HepG2 (cell line): ENCODE results near the gene CES3. TPM values are rescaled to one million over a fixed set of nuclear protein-coding genes. Genes with fewer than 3 reads are reported as not detected.
A peak's percentile ranks its signal among the peaks of the same experiment; 100 is the strongest.

Source experiments
- AKNA ChIP-seq: sonication (generic); formaldehyde crosslinking; IDR thresholded peaks from 2 replicates; pipeline ENCODE4 v1.4.0; 2020; ENCODE audit warnings: missing genetic modification reagents, borderline replicate concordance
- ATF6 ChIP-seq: sonication (generic); formaldehyde crosslinking; conservative IDR thresholded peaks from 2 replicates; pipeline ENCODE4 v1.4.0; 2020; ENCODE audit warnings: missing genetic modification reagents
- BRCA1 ChIP-seq: sonication (generic); formaldehyde crosslinking; IDR thresholded peaks from 2 replicates; pipeline ENCODE4 v1.4.0; 2020; ENCODE audit warnings: missing genetic modification reagents
- E2F1 ChIP-seq: sonication (generic); formaldehyde crosslinking; IDR thresholded peaks from 2 replicates; pipeline ENCODE4 v1.5.0; 2020; ENCODE audit warnings: missing genetic modification reagents
- GMEB2 ChIP-seq: IDR thresholded peaks from 2 replicates; pipeline ENCODE4 v1.6.1; 2016; ENCODE audit warnings: missing biosample characterization, missing genetic modification reagents, low read depth
- KAT8 ChIP-seq: IDR thresholded peaks from 2 replicates; pipeline ENCODE4 v1.6.1; 2016; ENCODE audit warnings: missing genetic modification reagents, missing compliant biosample characterization
- NR3C1 ChIP-seq: sonication (generic); formaldehyde crosslinking; IDR thresholded peaks from 2 replicates; pipeline ENCODE4 v1.4.0; 2020; ENCODE audit warnings: missing genetic modification reagents
- ONECUT2 ChIP-seq: sonication (generic); formaldehyde crosslinking; IDR thresholded peaks from 2 replicates; pipeline ENCODE4 v1.4.0; 2020; ENCODE audit warnings: missing genetic modification reagents
- RFX5 ChIP-seq: IDR thresholded peaks from 2 replicates; pipeline ENCODE4 v1.6.1; 2011; ENCODE audit warnings: low read depth, low read length, improper control_type of control experiment
- WIZ ChIP-seq: sonication (generic); formaldehyde crosslinking; IDR thresholded peaks from 2 replicates; pipeline ENCODE4 v1.5.1; 2020; ENCODE audit warnings: mild to moderate bottlenecking, missing genetic modification reagents
- ZNF383 ChIP-seq: sonication (generic); formaldehyde crosslinking; IDR thresholded peaks from 2 replicates; pipeline ENCODE4 v1.4.0; 2020; ENCODE audit warnings: missing genetic modification reagents, mild to moderate bottlenecking, borderline replicate concordance
- ZNF512 ChIP-seq: sonication (generic); formaldehyde crosslinking; IDR thresholded peaks from 2 replicates; pipeline ENCODE4 v1.4.0; 2020; ENCODE audit warnings: mild to moderate bottlenecking, missing genetic modification reagents
- polyA plus RNA-seq, 8 experiments: library from polyadenylated mRNA; depleted of rRNA in 3 of 8; stranded (reverse) in 7 of 8; unstranded in 1 of 8; fragments of >200 nt; fragmentation: Illumina TruSeq in 4 of 8; extraction: Trizol in 4 of 8; gene quantifications; 2 replicates each; pipeline versions ENCODE4 v1.2.1 to v1.2.3, GENCODE V29; 2011 to 2016; ENCODE audit warnings: low read depth in 4 of 8, missing spikeins in 1 of 8, mixed read lengths in 1 of 8; ENCODE audit not compliant: insufficient read depth in 1 of 8
- total RNA-seq, 5 experiments: library from RNA; depleted of rRNA; stranded (reverse); fragments of >200 nt; fragmentation: Illumina TruSeq; extraction: Trizol; gene quantifications; 2 replicates each; pipeline ENCODE4 v1.2.3, GENCODE V29; 2016; ENCODE audit warnings: low read depth in 1 of 5

Gene CES3
- total and polyA plus RNA-seq, 2 of the 13 experiments (the other 11 are each of a cell fraction or from before 2014, with no cell fraction given), result 6.6 to 17.4 TPM

GRCh38 chr16:66935314-66936011 is 25.6 kb upstream of the CES3 start, which contains the start of gene CES2 (continued):
- peak; percentile 67 for TF ChIP-seq KAT8 (CRISPR knock-in tag)
- no peak for TF ChIP-seq NR3C1 (CRISPR knock-in tag)
- peak; percentile 38; the same call in 1 of the 2 replicates for TF ChIP-seq ZNF512 (CRISPR knock-in tag)
- TF ChIP-seq ZNF383, result 0 out of 2 replicates have a peak, but pooled peaks have one; percentile 29
- TF ChIP-seq ATF6 (CRISPR knock-in tag), result no peak
- TF ChIP-seq RFX5, result no peak
- no peak for TF ChIP-seq GMEB2 (CRISPR knock-in tag)
- TF ChIP-seq ONECUT2 (CRISPR knock-in tag), result no peak
- TF ChIP-seq AKNA (CRISPR knock-in tag), result no peak
- TF ChIP-seq E2F1 (CRISPR knock-in tag), result peak; percentile 69; the same call in 1 of the 2 replicates
- no peak; the same call in none of the 2 replicates for TF ChIP-seq BRCA1 (CRISPR knock-in tag)
- peak; percentile 85; the same call in 1 of the 2 replicates for TF ChIP-seq WIZ (CRISPR knock-in tag)
